Gastrocnemius medialis (tissue), 4 donors: Measurements from ENCODE around the gene MACROD2. TPM values are rescaled to one million over a fixed set of nuclear protein-coding genes. Genes with fewer than 3 reads are reported as not detected.

Experiments
- ATAC-seq, 2 donors: fragments of 150-250 bp; one replicate each; pipeline ENCODE4 v1.9.1; 2016
- DNase-seq, 2 donors: peaks; one replicate each; pipeline ENCODE4 v3.0.0-alpha.2; 2019
- H3K27ac ChIP-seq, 4 donors: fragments of 200-600 bp; sonication (generic); 1 replicate in 1 of 4; 2 replicates in 3 of 4; pipeline ENCODE4 v1.5.1; 2016 to 2018; ENCODE audit warnings: mild to moderate bottlenecking in 2 of 4, moderate library complexity in 1 of 4
- H3K27me3 ChIP-seq, 3 donors: fragments of 200-600 bp; sonication (generic) in 2 of 3; 1 replicate in 1 of 3; 2 replicates in 2 of 3; pipeline versions ENCODE4 v1.5.1 to v1.6.0; 2016 to 2019; ENCODE audit warnings: mild to moderate bottlenecking in 1 of 3, moderate library complexity in 1 of 3
- H3K36me3 ChIP-seq, 2 donors: fragments of 200-600 bp; sonication (generic) in 1 of 2; one replicate each; pipeline ENCODE4 v1.5.1; 2017 to 2018
- H3K4me1 ChIP-seq, 2 donors: fragments of 200-600 bp; sonication (generic) in 1 of 2; one replicate each; pipeline ENCODE4 v1.5.1; 2016 to 2017; ENCODE audit warnings: mild to moderate bottlenecking in 2 of 2
- H3K4me3 ChIP-seq, 4 donors: fragments of 200-600 bp; sonication (generic) in 3 of 4; 1 replicate in 1 of 4; 2 replicates in 3 of 4; pipeline ENCODE4 v1.5.1; 2016 to 2019; ENCODE audit warnings: mild to moderate bottlenecking in 2 of 4
- H3K9me3 ChIP-seq, 3 donors: fragments of 200-600 bp; sonication (generic) in 2 of 3; 1 replicate in 1 of 3; 2 replicates in 2 of 3; pipeline ENCODE4 v1.5.1; 2016 to 2019
- POLR2A ChIP-seq, 2 donors: fragments of 450-650 bp; IDR thresholded peaks; one replicate each; pipeline ENCODE4 v1.6.1; 2017; ENCODE audit warnings: antibody characterized with exemption in 2 of 2, mild to moderate bottlenecking in 2 of 2, moderate library complexity in 2 of 2
- in situ Hi-C, 4 donors: fragments of 200-750 bp; cut with MboI; loops; one replicate each; pipeline versions ENCODE4 v1.15.0 to v1.8.0; 2017; ENCODE audit warnings: low sequenced_read_pairs in 4 of 4
- intact Hi-C: fragments of 100-400 bp; cut with DNase I; formaldehyde crosslinking; loops from one replicate; pipeline ENCODE4 v1.15.1; 2023; ENCODE audit warnings: low total_unique reads
- total RNA-seq, 4 donors: library from RNA; depleted of rRNA; stranded (reverse); fragments of >200 nt; gene quantifications; one replicate each; pipeline versions ENCODE4 v1.1.0 to v1.2.3, GENCODE V29; 2016
- TF ChIP-seq, protein P1 (sequence below), 5 experiments: fragments of 450-650 bp in 3 of 5; fragments of 200-600 bp in 2 of 5; sonication (generic) in 2 of 5; IDR thresholded peaks in 4 of 5; conservative IDR thresholded peaks in 1 of 5; 1 replicate in 4 of 5; 2 replicates in 1 of 5; pipeline ENCODE4 v1.5.1; 2016 to 2019; ENCODE audit warnings: antibody characterized with exemption in 5 of 5, mild to moderate bottlenecking in 3 of 5, moderate library complexity in 3 of 5

The MACROD2 gene
- total RNA-seq, 4 donors from 2014 or later, result 1.8 to 10.2 (median 3.6) TPM

DNA sequence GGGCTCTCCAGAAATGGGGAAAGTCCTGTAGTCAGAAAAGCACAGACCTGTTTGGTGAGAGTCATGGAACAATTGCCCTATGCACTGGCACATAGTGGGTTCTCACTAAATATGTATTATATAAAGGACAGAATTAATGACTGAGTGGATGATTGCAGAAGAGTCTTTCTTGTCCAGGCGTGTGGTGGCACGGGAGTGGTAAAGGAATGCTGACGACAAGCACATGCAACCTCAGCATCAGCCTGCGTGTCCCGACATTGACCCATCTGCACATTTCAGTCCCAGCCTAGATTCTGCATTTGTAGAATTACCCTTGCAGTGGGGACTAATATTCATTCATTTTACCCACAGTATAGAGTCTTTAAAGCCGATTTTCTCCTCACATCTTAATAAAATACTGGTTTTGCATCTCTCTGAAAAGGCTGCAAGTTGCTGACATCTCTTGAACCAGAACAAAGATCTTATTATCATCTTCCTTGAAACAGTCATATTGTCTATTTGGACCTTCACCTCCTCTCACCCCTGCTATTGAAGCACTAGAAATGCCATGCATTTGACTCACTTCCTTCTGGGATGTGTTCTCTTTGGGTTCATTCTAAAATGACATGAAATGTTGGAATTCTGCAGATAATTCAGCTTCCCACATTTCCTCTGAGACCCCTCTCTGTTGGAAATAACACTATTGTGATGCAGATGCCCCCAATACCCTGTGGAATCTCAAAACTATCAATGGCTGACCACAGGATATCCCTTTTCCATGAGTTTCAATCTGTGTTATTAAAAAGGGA, 1225.7 kb downstream of the MACROD2 start:
- DNase-seq (no peak), ATAC-seq (no peak)
- H3K27ac ChIP-seq, result no peak overlapping the region
- no peaks in the 10 kb centered on the region for H3K4me1 ChIP-seq
- H3K27me3 ChIP-seq, result no peaks in the 10 kb centered on the region
- no peak overlapping the region for H3K4me3 ChIP-seq
- no peaks in the 10 kb centered on the region for H3K36me3 ChIP-seq
- intact Hi-C loops (no loop called here), in situ Hi-C loops (no loop called here)
- TF ChIP-seq POLR2A (IDR thresholded peaks at IDR 0.05), result no peak
- TF ChIP-seq, protein P1, sequence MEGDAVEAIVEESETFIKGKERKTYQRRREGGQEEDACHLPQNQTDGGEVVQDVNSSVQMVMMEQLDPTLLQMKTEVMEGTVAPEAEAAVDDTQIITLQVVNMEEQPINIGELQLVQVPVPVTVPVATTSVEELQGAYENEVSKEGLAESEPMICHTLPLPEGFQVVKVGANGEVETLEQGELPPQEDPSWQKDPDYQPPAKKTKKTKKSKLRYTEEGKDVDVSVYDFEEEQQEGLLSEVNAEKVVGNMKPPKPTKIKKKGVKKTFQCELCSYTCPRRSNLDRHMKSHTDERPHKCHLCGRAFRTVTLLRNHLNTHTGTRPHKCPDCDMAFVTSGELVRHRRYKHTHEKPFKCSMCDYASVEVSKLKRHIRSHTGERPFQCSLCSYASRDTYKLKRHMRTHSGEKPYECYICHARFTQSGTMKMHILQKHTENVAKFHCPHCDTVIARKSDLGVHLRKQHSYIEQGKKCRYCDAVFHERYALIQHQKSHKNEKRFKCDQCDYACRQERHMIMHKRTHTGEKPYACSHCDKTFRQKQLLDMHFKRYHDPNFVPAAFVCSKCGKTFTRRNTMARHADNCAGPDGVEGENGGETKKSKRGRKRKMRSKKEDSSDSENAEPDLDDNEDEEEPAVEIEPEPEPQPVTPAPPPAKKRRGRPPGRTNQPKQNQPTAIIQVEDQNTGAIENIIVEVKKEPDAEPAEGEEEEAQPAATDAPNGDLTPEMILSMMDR (IDR thresholded peaks at IDR 0.05 in 4 of 5, conservative IDR thresholded peaks at IDR 0.05 in 1 of 5), result no peak
- no peaks in the 10 kb centered on the region for H3K9me3 ChIP-seq

- intact Hi-C loops, result no loop called here
- Histone ChIP-seq H3K27ac (no peak overlapping the region), H3K9me3 (no peaks in the 10 kb centered on the region), H3K36me3 (no peaks in the 10 kb centered on the region), H3K4me1 (no peaks in the 10 kb centered on the region), H3K4me3 (no peak overlapping the region), H3K27me3 (no peaks in the 10 kb centered on the region)
- in situ Hi-C loops, result no loop called here
- ATAC-seq, result no peak
- no peak for TF ChIP-seq POLR2A (IDR thresholded peaks at IDR 0.05)
- TF ChIP-seq, protein P1 (IDR thresholded peaks at IDR 0.05 in 4 of 5, conservative IDR thresholded peaks at IDR 0.05 in 1 of 5), result no peak
- no peak for DNase-seq
These were observed 1227.4 kb downstream of the MACROD2 start for GRCh38 chr20:15222502-15223330.

- H3K27ac ChIP-seq, result no peak overlapping the region
- ATAC-seq (no peak), DNase-seq (no peak)
- no peaks in the 10 kb centered on the region for H3K27me3 ChIP-seq
- H3K9me3 ChIP-seq, result no peaks in the 10 kb centered on the region
- TF ChIP-seq, protein P1 (IDR thresholded peaks at IDR 0.05 in 4 of 5, conservative IDR thresholded peaks at IDR 0.05 in 1 of 5), result no peak
- no peak for TF ChIP-seq POLR2A (IDR thresholded peaks at IDR 0.05)
- no peaks in the 10 kb centered on the region for H3K4me1 ChIP-seq
- H3K36me3 ChIP-seq, result no peaks in the 10 kb centered on the region
- no peak overlapping the region for H3K4me3 ChIP-seq
- in situ Hi-C loops, result no loop called here
- intact Hi-C loops, result no loop called here
These were observed 1228.9 kb downstream of the MACROD2 start for GRCh38 chr20:15224199-15224598.

DNA sequence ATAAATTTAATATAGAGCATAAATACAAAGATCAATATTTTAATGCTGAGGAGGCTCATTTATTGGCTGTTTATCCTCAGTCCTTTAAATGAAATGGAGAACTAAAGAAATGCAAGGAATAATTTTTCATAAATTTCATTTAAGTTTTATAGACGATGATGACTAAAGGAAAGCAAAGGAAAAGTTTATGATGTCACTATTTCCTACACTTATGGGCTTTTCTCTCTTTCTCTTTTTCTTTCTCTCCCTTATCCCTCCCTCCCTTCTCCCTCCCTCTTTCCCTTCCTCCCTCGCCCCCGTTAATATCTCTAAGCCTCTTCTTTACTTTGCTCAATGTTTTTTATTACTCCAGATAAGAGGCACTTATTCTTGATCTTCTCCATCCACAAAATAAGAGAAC, 1231.8 kb downstream of the MACROD2 start:
- no peak overlapping the region for H3K27ac ChIP-seq
- intact Hi-C loops, result no loop called here
- H3K27me3 ChIP-seq, result no peaks in the 10 kb centered on the region
- in situ Hi-C loops, result no loop called here
- H3K4me3 ChIP-seq, result no peak overlapping the region
- H3K9me3 ChIP-seq, result no peaks in the 10 kb centered on the region
- no peaks in the 10 kb centered on the region for H3K4me1 ChIP-seq
- no peak for DNase-seq
- no peaks in the 10 kb centered on the region for H3K36me3 ChIP-seq
- TF ChIP-seq POLR2A (IDR thresholded peaks at IDR 0.05), result no peak
- TF ChIP-seq, protein P1 (IDR thresholded peaks at IDR 0.05 in 4 of 5, conservative IDR thresholded peaks at IDR 0.05 in 1 of 5), result no peak
- ATAC-seq, result no peak
